Measurements from ENCODE around the gene ATG14. TPM values are rescaled to one million over a fixed set of nuclear protein-coding genes. Genes with fewer than 3 reads are reported as not detected.

The ATG14 gene
- total and polyA plus RNA-seq, 2 experiments from 2014 or later: 7.3 to 15.2 TPM

DNA sequence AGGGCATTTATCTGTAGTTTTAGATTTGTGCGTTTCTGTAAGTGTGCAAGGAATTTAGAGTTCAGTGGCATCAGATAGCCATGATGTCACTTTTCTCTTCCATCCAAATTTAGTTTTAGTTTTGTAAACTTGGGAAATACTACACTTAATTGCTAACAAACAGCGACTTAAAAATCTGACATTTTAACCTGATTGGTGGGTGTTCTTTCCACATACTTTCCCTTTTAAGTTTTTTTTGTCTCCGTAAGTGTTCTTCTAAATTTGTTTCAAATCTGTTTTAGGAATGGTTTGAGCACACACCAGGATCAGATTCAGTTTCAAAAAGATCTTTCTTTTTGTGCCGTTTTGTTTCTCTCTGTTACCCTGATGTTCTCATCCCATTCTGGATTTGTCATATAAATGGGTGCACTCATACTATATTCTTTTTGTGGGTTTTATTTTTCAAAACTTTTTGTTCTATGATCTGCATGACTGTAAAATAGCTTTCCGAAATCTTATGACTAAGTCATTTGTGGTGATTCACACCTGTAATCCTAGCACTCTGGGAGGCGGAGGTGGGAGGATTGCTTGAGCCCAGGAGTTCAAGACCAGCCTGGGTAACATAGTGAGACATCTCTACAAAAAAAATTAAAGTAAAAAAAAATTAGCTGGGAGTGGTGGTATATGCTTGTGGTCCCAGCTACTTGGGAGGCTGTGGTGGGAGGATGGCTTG is 81.5 kb downstream of the ATG14 start:
- Histone ChIP-seq H3K4me3 (no peak overlapping the region), H2AFZ (no peak overlapping the region), H3K27me3 (ENCODE audit: insufficient read depth) (no peaks in the 10 kb centered on the region), H3K4me1 (ENCODE audit: insufficient read depth) (peaks cover 6% of the 10 kb centered on the region; the same call in 1 of the 2 replicates), H4K20me1 (replicated peaks; ENCODE audit: insufficient read depth) (peaks cover 9% of the 10 kb centered on the region), H3K79me2 (replicated peaks; ENCODE audit: insufficient read depth) (peaks cover 48% of the 10 kb centered on the region), H3F3A (replicated peaks; ENCODE audit: low read depth) (no peaks in the 10 kb centered on the region), H3K27ac (ENCODE audit: low read depth) (no peak overlapping the region), H3K36me3 (ENCODE audit: insufficient read depth) (no peaks in the 10 kb centered on the region), H3K9me2 (ENCODE audit: insufficient read depth) (no peaks in the 10 kb centered on the region), H3K4me2 (no peak overlapping the region)
- ATAC-seq (no peak), DNase-seq (ENCODE audit: low spot score) (no peak)
- Mint-ChIP-seq H3K4me3 (no peak overlapping the region), H3K4me1 (peaks cover 13% of the 10 kb centered on the region; the same call in 2 of the 3 replicates), H3K9me3 (no peaks in the 10 kb centered on the region), H3K27me3 (ENCODE audit: insufficient read depth, low read depth, poor library complexity) (no peaks in the 10 kb centered on the region), H3K27ac (no peak overlapping the region; the same call in 1 of the 2 replicates), H3K36me3 (ENCODE audit: low read depth) (no peaks in the 10 kb centered on the region)
- TF ChIP-seq EZH2 (IDR thresholded peaks at IDR 0.05; ENCODE audit: low read depth, unreplicated experiment): no peak
- no peak for TF ChIP-seq JUNB (IDR thresholded peaks at IDR 0.05; ENCODE audit: unreplicated experiment)

DNA sequence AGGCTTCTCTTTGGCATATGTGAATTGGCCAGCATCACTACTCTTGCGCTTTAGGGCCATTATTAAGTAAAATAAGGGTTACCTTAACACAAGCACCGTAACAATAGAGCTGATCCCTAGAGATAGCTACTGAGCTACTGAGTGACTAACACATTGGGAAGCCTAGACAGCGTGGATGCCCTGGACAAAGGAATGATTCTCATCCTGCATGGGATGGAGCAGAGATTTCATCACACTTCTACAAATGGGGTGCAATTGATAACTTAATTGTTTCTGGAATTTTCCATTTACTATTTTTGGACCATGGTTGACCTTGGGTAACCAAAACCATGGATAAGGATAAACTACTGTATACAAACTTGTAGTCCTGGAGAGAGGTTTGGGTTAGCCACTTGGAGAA is 83.3 kb downstream of the ATG14 start:
- Histone ChIP-seq H3K4me3 (no peak overlapping the region), H3K4me1 (ENCODE audit: insufficient read depth) (no peaks in the 10 kb centered on the region), H4K20me1 (replicated peaks; ENCODE audit: insufficient read depth) (peaks cover 3% of the 10 kb centered on the region; the same call in 1 of the 2 replicates), H3F3A (replicated peaks; ENCODE audit: low read depth) (no peaks in the 10 kb centered on the region), H3K36me3 (ENCODE audit: insufficient read depth) (no peaks in the 10 kb centered on the region), H3K9me2 (ENCODE audit: insufficient read depth) (no peaks in the 10 kb centered on the region), H3K27ac (ENCODE audit: low read depth) (no peak overlapping the region), H3K27me3 (ENCODE audit: insufficient read depth) (no peaks in the 10 kb centered on the region), H3K4me2 (no peak overlapping the region), H2AFZ (no peak overlapping the region), H3K79me2 (replicated peaks; ENCODE audit: insufficient read depth) (peaks cover 53% of the 10 kb centered on the region)
- Mint-ChIP-seq H3K4me1 (no peaks in the 10 kb centered on the region; the same call in 2 of the 3 replicates), H3K27ac (no peak overlapping the region), H3K27me3 (ENCODE audit: insufficient read depth, low read depth, poor library complexity) (peaks cover 2% of the 10 kb centered on the region), H3K9me3 (no peaks in the 10 kb centered on the region), H3K36me3 (ENCODE audit: low read depth) (no peaks in the 10 kb centered on the region; the same call in 1 of the 3 replicates), H3K4me3 (no peak overlapping the region)
- no peak for DNase-seq (ENCODE audit: low spot score)
- peak; percentile 52 for ATAC-seq
- TF ChIP-seq ZNF331 (CRISPR knock-in tag; IDR thresholded peaks at IDR 0.05; ENCODE audit: low read depth) (no peak), CREB1 (CRISPR knock-in tag; IDR thresholded peaks at IDR 0.05; ENCODE audit: low read depth) (no peak), NANOG (IDR thresholded peaks at IDR 0.05; ENCODE audit: borderline replicate concordance) (no peak), POLR2AphosphoS5 (IDR thresholded peaks at IDR 0.05; ENCODE audit: low read depth) (no peak), ZNF114 (CRISPR knock-in tag; IDR thresholded peaks at IDR 0.05) (no peak), STAT1 (IDR thresholded peaks at IDR 0.05; ENCODE audit: unreplicated experiment) (no peak), EZH2phosphoT487 (IDR thresholded peaks at IDR 0.05; ENCODE audit: unreplicated experiment) (no peak)
- TF ChIP-seq, protein P1, sequence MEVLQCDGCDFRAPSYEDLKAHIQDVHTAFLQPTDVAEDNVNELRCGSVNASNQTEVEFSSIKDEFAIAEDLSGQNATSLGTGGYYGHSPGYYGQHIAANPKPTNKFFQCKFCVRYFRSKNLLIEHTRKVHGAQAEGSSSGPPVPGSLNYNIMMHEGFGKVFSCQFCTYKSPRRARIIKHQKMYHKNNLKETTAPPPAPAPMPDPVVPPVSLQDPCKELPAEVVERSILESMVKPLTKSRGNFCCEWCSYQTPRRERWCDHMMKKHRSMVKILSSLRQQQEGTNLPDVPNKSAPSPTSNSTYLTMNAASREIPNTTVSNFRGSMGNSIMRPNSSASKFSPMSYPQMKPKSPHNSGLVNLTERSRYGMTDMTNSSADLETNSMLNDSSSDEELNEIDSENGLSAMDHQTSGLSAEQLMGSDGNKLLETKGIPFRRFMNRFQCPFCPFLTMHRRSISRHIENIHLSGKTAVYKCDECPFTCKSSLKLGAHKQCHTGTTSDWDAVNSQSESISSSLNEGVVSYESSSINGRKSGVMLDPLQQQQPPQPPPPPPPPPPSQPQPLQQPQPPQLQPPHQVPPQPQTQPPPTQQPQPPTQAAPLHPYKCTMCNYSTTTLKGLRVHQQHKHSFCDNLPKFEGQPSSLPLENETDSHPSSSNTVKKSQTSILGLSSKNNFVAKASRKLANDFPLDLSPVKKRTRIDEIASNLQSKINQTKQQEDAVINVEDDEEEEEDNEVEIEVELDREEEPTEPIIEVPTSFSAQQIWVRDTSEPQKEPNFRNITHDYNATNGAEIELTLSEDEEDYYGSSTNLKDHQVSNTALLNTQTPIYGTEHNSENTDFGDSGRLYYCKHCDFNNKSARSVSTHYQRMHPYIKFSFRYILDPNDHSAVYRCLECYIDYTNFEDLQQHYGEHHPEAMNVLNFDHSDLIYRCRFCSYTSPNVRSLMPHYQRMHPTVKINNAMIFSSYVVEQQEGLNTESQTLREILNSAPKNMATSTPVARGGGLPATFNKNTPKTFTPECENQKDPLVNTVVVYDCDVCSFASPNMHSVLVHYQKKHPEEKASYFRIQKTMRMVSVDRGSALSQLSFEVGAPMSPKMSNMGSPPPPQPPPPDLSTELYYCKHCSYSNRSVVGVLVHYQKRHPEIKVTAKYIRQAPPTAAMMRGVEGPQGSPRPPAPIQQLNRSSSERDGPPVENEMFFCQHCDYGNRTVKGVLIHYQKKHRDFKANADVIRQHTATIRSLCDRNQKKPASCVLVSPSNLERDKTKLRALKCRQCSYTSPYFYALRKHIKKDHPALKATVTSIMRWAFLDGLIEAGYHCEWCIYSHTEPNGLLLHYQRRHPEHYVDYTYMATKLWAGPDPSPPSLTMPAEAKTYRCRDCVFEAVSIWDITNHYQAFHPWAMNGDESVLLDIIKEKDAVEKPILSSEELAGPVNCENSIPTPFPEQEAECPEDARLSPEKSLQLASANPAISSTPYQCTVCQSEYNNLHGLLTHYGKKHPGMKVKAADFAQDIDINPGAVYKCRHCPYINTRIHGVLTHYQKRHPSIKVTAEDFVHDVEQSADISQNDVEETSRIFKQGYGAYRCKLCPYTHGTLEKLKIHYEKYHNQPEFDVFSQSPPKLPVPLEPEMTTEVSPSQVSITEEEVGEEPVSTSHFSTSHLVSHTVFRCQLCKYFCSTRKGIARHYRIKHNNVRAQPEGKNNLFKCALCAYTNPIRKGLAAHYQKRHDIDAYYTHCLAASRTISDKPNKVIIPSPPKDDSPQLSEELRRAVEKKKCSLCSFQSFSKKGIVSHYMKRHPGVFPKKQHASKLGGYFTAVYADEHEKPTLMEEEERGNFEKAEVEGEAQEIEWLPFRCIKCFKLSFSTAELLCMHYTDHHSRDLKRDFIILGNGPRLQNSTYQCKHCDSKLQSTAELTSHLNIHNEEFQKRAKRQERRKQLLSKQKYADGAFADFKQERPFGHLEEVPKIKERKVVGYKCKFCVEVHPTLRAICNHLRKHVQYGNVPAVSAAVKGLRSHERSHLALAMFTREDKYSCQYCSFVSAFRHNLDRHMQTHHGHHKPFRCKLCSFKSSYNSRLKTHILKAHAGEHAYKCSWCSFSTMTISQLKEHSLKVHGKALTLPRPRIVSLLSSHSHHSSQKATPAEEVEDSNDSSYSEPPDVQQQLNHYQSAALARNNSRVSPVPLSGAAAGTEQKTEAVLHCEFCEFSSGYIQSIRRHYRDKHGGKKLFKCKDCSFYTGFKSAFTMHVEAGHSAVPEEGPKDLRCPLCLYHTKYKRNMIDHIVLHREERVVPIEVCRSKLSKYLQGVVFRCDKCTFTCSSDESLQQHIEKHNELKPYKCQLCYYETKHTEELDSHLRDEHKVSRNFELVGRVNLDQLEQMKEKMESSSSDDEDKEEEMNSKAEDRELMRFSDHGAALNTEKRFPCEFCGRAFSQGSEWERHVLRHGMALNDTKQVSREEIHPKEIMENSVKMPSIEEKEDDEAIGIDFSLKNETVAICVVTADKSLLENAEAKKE (CRISPR knock-in tag; IDR thresholded peaks at IDR 0.05): no peak
- TF ChIP-seq, protein P2, sequence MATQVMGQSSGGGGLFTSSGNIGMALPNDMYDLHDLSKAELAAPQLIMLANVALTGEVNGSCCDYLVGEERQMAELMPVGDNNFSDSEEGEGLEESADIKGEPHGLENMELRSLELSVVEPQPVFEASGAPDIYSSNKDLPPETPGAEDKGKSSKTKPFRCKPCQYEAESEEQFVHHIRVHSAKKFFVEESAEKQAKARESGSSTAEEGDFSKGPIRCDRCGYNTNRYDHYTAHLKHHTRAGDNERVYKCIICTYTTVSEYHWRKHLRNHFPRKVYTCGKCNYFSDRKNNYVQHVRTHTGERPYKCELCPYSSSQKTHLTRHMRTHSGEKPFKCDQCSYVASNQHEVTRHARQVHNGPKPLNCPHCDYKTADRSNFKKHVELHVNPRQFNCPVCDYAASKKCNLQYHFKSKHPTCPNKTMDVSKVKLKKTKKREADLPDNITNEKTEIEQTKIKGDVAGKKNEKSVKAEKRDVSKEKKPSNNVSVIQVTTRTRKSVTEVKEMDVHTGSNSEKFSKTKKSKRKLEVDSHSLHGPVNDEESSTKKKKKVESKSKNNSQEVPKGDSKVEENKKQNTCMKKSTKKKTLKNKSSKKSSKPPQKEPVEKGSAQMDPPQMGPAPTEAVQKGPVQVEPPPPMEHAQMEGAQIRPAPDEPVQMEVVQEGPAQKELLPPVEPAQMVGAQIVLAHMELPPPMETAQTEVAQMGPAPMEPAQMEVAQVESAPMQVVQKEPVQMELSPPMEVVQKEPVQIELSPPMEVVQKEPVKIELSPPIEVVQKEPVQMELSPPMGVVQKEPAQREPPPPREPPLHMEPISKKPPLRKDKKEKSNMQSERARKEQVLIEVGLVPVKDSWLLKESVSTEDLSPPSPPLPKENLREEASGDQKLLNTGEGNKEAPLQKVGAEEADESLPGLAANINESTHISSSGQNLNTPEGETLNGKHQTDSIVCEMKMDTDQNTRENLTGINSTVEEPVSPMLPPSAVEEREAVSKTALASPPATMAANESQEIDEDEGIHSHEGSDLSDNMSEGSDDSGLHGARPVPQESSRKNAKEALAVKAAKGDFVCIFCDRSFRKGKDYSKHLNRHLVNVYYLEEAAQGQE (IDR thresholded peaks at IDR 0.05; ENCODE audit: unreplicated experiment): no peak

Measured in GM23338 (cell line).